HepG2 (cell line): Measurements from ENCODE around the gene ELL. TPM values are rescaled to one million over a fixed set of nuclear protein-coding genes. Genes with fewer than 3 reads are reported as not detected.

Experiments used
- ARID2 ChIP-seq: sonication (generic); formaldehyde crosslinking; IDR thresholded peaks from 2 replicates; pipeline ENCODE4 v1.8.1; 2022; ENCODE audit warnings: mild to moderate bottlenecking, missing genetic modification reagents, borderline replicate concordance
- ERF ChIP-seq: IDR thresholded peaks from 2 replicates; pipeline ENCODE4 v1.6.1; 2018; ENCODE audit warnings: missing biosample characterization, missing genetic modification reagents
- HNRNPLL ChIP-seq: fragments of 200-400 bp; formaldehyde crosslinking; IDR thresholded peaks from 2 replicates; pipeline ENCODE4 v1.6.1; 2017; ENCODE audit warnings: mild to moderate bottlenecking, low read depth, low read length; ENCODE audit not compliant: poor library complexity, severe bottlenecking
- IKZF5 ChIP-seq: IDR thresholded peaks from 2 replicates; pipeline ENCODE4 v1.6.1; 2018; ENCODE audit warnings: missing genetic modification reagents, mild to moderate bottlenecking, missing compliant biosample characterization
- RARA ChIP-seq: IDR thresholded peaks from 2 replicates; pipeline ENCODE4 v1.6.1; 2016; ENCODE audit warnings: missing genetic modification reagents, missing compliant biosample characterization
- SKI ChIP-seq: fragments of 450-650 bp; IDR thresholded peaks from one replicate; pipeline ENCODE4 v1.6.1; 2018; ENCODE audit warnings: mild to moderate bottlenecking; ENCODE audit not compliant: partially characterized antibody
- ZBTB38 ChIP-seq: sonication (generic); formaldehyde crosslinking; IDR thresholded peaks from 2 replicates; pipeline ENCODE4 v1.5.1; 2020; ENCODE audit warnings: mild to moderate bottlenecking, missing genetic modification reagents
- ZFYVE20 ChIP-seq: sonication (generic); formaldehyde crosslinking; IDR thresholded peaks from 2 replicates; pipeline ENCODE4 v1.8.0; 2023; ENCODE audit warnings: low read depth, mild to moderate bottlenecking, moderate library complexity, missing genetic modification reagents, borderline replicate concordance
- ZNF362 ChIP-seq: sonication (generic); formaldehyde crosslinking; IDR thresholded peaks from 2 replicates; pipeline ENCODE4 v1.4.0; 2020; ENCODE audit warnings: missing genetic modification reagents, mild to moderate bottlenecking, borderline replicate concordance
- ZNF563 ChIP-seq: sonication (generic); formaldehyde crosslinking; IDR thresholded peaks from 2 replicates; pipeline ENCODE4 v1.8.0; 2022; ENCODE audit warnings: mild to moderate bottlenecking, moderate library complexity, missing genetic modification reagents
- ZNF577 ChIP-seq: sonication (generic); formaldehyde crosslinking; IDR thresholded peaks from 2 replicates; pipeline ENCODE4 v1.4.0; 2020; ENCODE audit warnings: mild to moderate bottlenecking, low read depth, missing genetic modification reagents, borderline replicate concordance
- ZNF609 ChIP-seq: sonication (generic); formaldehyde crosslinking; IDR thresholded peaks from 2 replicates; pipeline ENCODE4 v1.4.0; 2020; ENCODE audit warnings: mild to moderate bottlenecking, missing genetic modification reagents, borderline replicate concordance
- ZNF792 ChIP-seq: IDR thresholded peaks from 2 replicates; pipeline ENCODE4 v1.6.1; 2016
- polyA plus RNA-seq, 8 experiments: library from polyadenylated mRNA; depleted of rRNA in 3 of 8; stranded (reverse) in 7 of 8; unstranded in 1 of 8; fragments of >200 nt; fragmentation: Illumina TruSeq in 4 of 8; extraction: Trizol in 4 of 8; gene quantifications; 2 replicates each; pipeline versions ENCODE4 v1.2.1 to v1.2.3, GENCODE V29; 2011 to 2016; ENCODE audit warnings: low read depth in 4 of 8, missing spikeins in 1 of 8, mixed read lengths in 1 of 8; ENCODE audit not compliant: insufficient read depth in 1 of 8
- total RNA-seq, 5 experiments: library from RNA; depleted of rRNA; stranded (reverse); fragments of >200 nt; fragmentation: Illumina TruSeq; extraction: Trizol; gene quantifications; 2 replicates each; pipeline ENCODE4 v1.2.3, GENCODE V29; 2016; ENCODE audit warnings: low read depth in 1 of 5
- TF ChIP-seq, protein P1 (sequence below): sonication (generic); formaldehyde crosslinking; IDR thresholded peaks from 2 replicates; pipeline ENCODE4 v1.4.0; 2020; ENCODE audit warnings: low read depth, mild to moderate bottlenecking, missing genetic modification reagents
- TF ChIP-seq, protein P2 (sequence below): IDR thresholded peaks from 2 replicates; pipeline ENCODE4 v1.6.1; 2016; ENCODE audit warnings: missing compliant biosample characterization, missing genetic modification reagents, borderline replicate concordance

The ELL gene
- total and polyA plus RNA-seq, 2 of the 13 experiments (the other 11 are each of a cell fraction or from before 2014, with no cell fraction given) = 3.7 to 5.4 TPM

DNA sequence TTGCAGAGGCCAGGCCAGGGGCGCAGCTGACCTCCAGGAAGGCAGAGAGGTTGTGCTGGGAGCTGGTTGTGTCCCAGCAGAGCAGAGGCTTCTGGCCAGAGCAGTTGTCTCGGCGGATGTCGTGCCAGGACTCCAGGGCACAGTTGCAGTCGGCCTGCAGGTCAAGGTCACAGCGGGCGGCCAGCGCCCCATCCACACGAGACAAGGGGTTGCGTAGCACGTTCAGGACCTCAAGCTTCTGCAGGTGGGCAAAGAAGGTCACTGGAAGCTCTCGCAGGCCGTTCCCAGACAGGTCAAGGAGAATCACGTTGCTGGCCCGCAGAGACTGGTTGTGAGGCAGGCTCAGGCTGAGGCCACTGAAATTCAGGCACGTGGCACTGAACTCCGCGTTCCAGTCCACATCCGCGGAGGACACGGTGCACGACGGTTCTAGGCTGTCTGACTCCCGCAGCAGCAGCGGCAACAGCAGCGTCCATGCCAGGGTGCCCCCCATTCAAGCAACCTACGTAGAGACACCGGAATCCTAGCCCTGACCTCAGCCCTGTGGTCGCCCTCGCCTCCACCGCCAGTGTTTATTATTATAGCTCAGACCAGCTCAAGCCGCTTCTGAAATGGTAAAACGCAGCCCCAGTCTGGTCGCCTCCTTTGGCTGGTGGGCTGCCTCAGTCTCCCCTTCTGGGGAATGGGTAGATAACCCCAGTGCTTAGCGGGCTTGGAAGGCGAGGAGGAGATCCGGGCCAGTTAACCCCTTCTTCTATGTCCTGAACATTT lies 125.2 kb downstream of the ELL start (continued):
- TF ChIP-seq ZNF362 = 0 out of 2 replicates have a peak, but pooled peaks have one; percentile 36
- TF ChIP-seq ZBTB38 (CRISPR knock-in tag) = peak; percentile 65; the same call in 1 of the 2 replicates
- TF ChIP-seq ERF = 0 out of 2 replicates have a peak, but pooled peaks have one; percentile 16
- peak; percentile 90 for TF ChIP-seq RARA
- 0 out of 2 replicates have a peak, but pooled peaks have one; percentile 49 for TF ChIP-seq IKZF5 (CRISPR knock-in tag)
- peak; percentile 48; the same call in 1 of the 2 replicates for TF ChIP-seq ARID2 (CRISPR knock-in tag)
- TF ChIP-seq ZNF577 (CRISPR knock-in tag) = no peak
- peak; percentile 57; the same call in 1 of the 2 replicates for TF ChIP-seq ZNF609 (CRISPR knock-in tag)
- TF ChIP-seq SKI = peak; percentile 31
- TF ChIP-seq ZFYVE20 (CRISPR knock-in tag) = no peak
- TF ChIP-seq ZNF792 (CRISPR knock-in tag) = 0 out of 2 replicates have a peak, but pooled peaks have one; percentile 60
- TF ChIP-seq ZNF563 (CRISPR knock-in tag) = peak; percentile 53; the same call in 1 of the 2 replicates
- TF ChIP-seq HNRNPLL = peak; percentile 22
- TF ChIP-seq, protein P1, sequence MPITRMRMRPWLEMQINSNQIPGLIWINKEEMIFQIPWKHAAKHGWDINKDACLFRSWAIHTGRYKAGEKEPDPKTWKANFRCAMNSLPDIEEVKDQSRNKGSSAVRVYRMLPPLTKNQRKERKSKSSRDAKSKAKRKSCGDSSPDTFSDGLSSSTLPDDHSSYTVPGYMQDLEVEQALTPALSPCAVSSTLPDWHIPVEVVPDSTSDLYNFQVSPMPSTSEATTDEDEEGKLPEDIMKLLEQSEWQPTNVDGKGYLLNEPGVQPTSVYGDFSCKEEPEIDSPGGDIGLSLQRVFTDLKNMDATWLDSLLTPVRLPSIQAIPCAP (CRISPR knock-in tag) = peak; percentile 40; the same call in 1 of the 2 replicates
- TF ChIP-seq, protein P2, sequence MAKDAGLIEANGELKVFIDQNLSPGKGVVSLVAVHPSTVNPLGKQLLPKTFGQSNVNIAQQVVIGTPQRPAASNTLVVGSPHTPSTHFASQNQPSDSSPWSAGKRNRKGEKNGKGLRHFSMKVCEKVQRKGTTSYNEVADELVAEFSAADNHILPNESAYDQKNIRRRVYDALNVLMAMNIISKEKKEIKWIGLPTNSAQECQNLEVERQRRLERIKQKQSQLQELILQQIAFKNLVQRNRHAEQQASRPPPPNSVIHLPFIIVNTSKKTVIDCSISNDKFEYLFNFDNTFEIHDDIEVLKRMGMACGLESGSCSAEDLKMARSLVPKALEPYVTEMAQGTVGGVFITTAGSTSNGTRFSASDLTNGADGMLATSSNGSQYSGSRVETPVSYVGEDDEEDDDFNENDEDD (CRISPR knock-in tag) = peak; percentile 68; the same call in 1 of the 2 replicates
